ENCODE data around the gene MRPL41. TPM values are rescaled to one million over a fixed set of nuclear protein-coding genes. Genes with fewer than 3 reads are reported as not detected.

Gene MRPL41
- total RNA-seq, result 52.7 and 67.4 TPM in 2 replicates

GRCh38 chr9:137551264-137552021 lies at the start of gene MRPL41:
Gene MRPL41 (plus strand): TSS chr9:137551879. CDS start chr9:137552082, 203 bp downstream.

DNA sequence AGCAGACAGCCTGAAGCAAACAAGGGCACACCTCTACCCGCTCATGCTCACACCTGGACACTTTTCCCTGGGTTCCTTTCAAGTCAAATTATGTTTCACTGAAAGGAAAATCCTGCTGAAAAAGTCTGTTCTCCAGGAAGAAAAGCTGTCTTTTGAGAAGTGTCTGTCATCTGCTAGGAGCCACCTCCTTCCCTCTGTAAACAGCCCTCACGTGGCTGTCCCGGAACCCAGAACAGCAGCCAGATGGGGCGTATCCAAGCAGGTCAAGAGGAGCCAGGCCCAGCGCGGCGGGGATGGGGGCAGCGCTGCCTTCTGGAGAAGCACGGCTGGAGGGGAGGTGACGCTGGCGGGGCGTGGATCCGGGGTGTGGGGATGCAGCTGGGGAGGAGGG lies 1.5 kb upstream of the MRPL41 start, which contains the start of gene PNPLA7:
PNPLA7 (minus strand) TSS at position 172 of the 391 bp plus-strand sequence. CDS start 205 bp downstream, outside the sequence.

GRCh38 chr9:137578518-137579258 lies 27.0 kb downstream of the MRPL41 start, which contains the start of gene DPH7:
Gene DPH7 (minus strand): TSS chr9:137578925. CDS start chr9:137578777, 148 bp downstream.

DNA sequence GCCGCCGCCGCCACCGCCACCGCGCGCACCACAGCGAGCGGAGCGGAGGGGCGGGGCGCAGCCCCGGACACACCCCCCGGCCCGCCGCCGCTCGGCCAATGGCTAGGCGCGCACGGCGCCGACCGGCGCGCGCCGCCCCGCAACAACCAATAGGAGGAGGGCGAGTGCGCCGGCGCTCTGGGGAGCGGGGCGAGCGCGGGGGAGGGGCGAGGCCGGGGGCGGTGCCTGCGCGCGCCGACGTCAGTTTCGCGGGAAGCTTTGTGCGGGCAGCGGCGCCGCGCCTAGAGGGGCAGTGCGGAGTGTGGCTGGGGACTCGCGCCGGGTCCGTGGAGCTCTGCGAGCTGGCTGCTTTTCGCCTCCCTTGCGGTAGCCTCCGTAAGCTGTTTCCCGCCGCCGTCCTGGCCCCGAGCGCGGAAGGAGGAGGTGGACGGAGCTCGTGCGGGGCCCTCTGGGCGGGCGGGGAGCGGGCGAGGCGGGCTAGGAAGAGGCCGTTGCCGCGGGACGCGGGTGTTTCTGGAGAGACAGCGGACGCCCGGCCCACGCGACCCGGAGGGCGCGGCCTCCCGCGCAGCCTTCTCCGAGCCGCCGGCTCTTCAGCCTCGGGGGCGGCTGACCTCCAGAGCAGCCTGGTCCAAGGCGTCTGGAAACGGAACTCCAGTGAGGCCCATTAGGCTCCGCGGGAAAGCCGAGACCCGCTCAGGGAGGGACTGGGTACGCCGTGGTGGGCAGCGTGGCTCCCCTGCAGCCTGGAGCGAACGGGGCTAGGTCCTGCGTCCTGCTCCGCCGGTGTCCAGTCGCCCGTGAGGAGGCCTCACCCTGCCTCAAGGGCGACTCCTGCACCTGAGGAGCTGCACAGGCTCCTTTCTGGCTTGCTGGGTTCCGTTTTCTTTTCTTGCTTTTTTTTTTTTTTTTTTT lies 39.0 kb downstream of the MRPL41 start, which contains the start of gene ZMYND19:
ZMYND19 (minus strand) TSS at position 44 of the 915 bp plus-strand sequence. CDS start 249 bp downstream, outside the sequence.

Other genes starting within 250 kb of the MRPL41 start
- gene NRARP, start 249.6 kb upstream of the MRPL41 start, total RNA-seq, result 0.25 and 0.53 TPM in 2 replicates
- 7.1 and 8.6 TPM in 2 replicates for gene EXD3, start 128.7 kb upstream of the MRPL41 start, total RNA-seq
- gene NOXA1, start 128.5 kb upstream of the MRPL41 start, total RNA-seq, result 0.53 and 0.56 TPM in 2 replicates
- gene ENTPD8, start 110.5 kb upstream of the MRPL41 start, total RNA-seq, result under 0.01 and 0.06 TPM in 2 replicates
- gene NSMF, start 92.5 kb upstream of the MRPL41 start, total RNA-seq, result 14.3 and 17.3 TPM in 2 replicates
- gene PNPLA7, start 1.5 kb upstream of the MRPL41 start, total RNA-seq, result 1.3 and 1.7 TPM in 2 replicates
- gene DPH7, start 27.0 kb downstream of the MRPL41 start, total RNA-seq, result 16.4 and 19.4 TPM in 2 replicates
- 9.9 and 16.8 TPM in 2 replicates for gene ZMYND19, start 38.6 kb downstream of the MRPL41 start, total RNA-seq
- 17.2 and 19.4 TPM in 2 replicates for gene ARRDC1, start 53.8 kb downstream of the MRPL41 start, total RNA-seq
- 38.0 and 43.9 TPM in 2 replicates for gene EHMT1, start 67.1 kb downstream of the MRPL41 start, total RNA-seq